ENCODE results near the gene SUPT20HL2.

DNA sequence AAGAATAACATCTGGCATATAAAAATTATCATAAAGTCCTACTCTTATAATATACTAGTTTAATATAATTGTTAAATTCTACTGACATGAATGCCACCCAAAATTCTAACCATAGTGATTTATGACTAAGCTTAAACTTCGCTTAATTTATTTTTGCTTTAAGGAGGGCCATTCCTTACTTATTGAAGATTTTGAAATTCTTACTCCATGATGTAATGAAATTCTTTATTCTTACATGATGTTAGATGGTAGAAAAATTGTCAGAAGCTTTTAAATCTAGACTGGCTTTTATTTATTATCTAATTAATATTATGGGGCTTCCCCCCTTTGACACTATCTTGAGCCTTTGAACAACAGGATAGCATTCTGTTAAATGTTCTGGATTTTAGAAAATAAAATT, 19.5 kb upstream of the SUPT20HL2 start:
- TF ChIP-seq POLR2A (IDR thresholded peaks at IDR 0.05) (no peak), CTCF (IDR thresholded peaks at IDR 0.05) (no peak)
